Measurements from ENCODE around the gene SHISA5. TPM values are rescaled to one million over a fixed set of nuclear protein-coding genes. Genes with fewer than 3 reads are reported as not detected.

The SHISA5 gene
- total and polyA plus RNA-seq, 2 of the 8 experiments (the other 6 are each of a cell fraction or from before 2014, with no cell fraction given), result 196 to 315 TPM

DNA sequence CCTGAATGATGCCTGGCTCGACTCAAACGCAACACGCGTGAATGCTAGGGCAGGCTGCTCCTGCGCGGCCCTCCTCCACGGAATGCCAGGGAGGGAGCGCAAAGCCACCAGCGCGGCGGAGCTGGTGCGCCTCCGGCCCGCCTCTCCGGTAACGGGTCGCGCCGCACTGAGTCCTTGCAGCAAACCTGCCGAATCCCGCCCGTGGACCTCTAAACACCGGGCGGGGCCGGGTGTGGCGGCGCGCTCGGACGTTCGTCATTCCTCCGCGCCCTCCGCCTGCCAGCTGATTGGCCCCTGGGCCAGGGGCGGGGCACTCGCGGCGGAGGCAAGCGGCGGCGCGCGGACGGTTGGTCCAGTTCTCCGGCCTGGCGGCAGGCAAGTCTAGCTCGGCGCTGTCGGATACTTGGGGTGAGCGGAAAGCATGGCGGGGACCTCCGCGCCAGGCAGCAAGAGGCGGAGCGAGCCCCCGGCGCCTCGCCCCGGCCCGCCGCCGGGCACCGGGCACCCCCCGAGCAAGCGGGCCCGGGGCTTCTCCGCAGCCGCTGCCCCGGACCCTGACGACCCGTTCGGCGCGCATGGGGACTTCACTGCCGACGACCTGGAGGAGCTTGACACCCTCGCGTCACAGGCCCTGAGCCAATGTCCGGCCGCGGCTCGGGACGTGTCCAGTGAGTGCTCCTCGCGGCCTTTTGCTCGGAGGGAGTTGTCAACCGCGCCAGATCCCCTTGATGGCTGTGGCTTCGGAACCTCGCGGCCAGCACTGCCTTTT is 57.4 kb downstream of the SHISA5 start, which contains the start of gene ATRIP (continued):
- peak; percentile 41 to 97; a peak in 2 of 4 replicates for TF ChIP-seq SIN3A (conservative IDR thresholded peaks at IDR 0.05 in 1 of 2, IDR thresholded peaks at IDR 0.05 in 1 of 2; ENCODE audit: low read depth in 1 of 2, low read length in 2 of 2)

Measured in H1 (cell line).